Mesenchymal stem cell (in vitro differentiated cells and primary cell): Measurements from ENCODE around the gene C1RL.
"Not testable (repeated sequence)": the region's sequence is repeated elsewhere in the genome, so short reads cannot be mapped to it uniquely, and the experiment has no call there.

Experiments
- DNase-seq: peaks from one replicate; pipeline ENCODE4 v3.0.0-alpha.2; 2013
- H2AFZ ChIP-seq: one replicate; pipeline ENCODE4 v1.6.1; 2013; ENCODE audit warnings: low read depth, mild to moderate bottlenecking, control low read depth, inconsistent platforms, low read length, moderate library complexity
- H2AK5ac ChIP-seq: 2 replicates; pipeline ENCODE4 v1.6.1; 2013; ENCODE audit warnings: low read length, moderate library complexity, mild to moderate bottlenecking, inconsistent platforms; ENCODE audit not compliant: severe bottlenecking
- H2BK120ac ChIP-seq: one replicate; pipeline ENCODE4 v1.6.1; 2013; ENCODE audit warnings: low read depth, mild to moderate bottlenecking, inconsistent platforms, low read length, moderate library complexity
- H2BK12ac ChIP-seq, 2 experiments: one replicate each; pipeline ENCODE4 v1.6.1; 2013; ENCODE audit warnings: inconsistent platforms in 2 of 2, low read length in 2 of 2, mild to moderate bottlenecking in 2 of 2, moderate library complexity in 2 of 2, control low read depth in 1 of 2
- H2BK15ac ChIP-seq: one replicate; pipeline ENCODE4 v1.6.1; 2013; ENCODE audit warnings: mild to moderate bottlenecking, low read depth, inconsistent platforms; ENCODE audit not compliant: poor library complexity, severe bottlenecking
- H2BK5ac ChIP-seq: 2 replicates; pipeline ENCODE4 v1.6.1; 2013; ENCODE audit warnings: low read depth, mild to moderate bottlenecking, low read length, control low read depth, inconsistent platforms; ENCODE audit not compliant: poor library complexity, severe bottlenecking
- H3K14ac ChIP-seq, 2 experiments: one replicate each; pipeline ENCODE4 v1.6.1; 2013; ENCODE audit warnings: inconsistent platforms in 2 of 2, low read length in 2 of 2, control low read depth in 1 of 2, mild to moderate bottlenecking in 1 of 2, moderate library complexity in 1 of 2
- H3K18ac ChIP-seq, 2 experiments: one replicate each; pipeline ENCODE4 v1.6.1; 2013; ENCODE audit warnings: inconsistent platforms in 2 of 2, low read length in 2 of 2, control low read depth in 1 of 2, low read depth in 1 of 2, mild to moderate bottlenecking in 1 of 2
- H3K23ac ChIP-seq, 2 experiments: one replicate each; pipeline ENCODE4 v1.6.1; 2013; ENCODE audit warnings: inconsistent platforms in 2 of 2, low read length in 2 of 2, mild to moderate bottlenecking in 2 of 2, moderate library complexity in 2 of 2, control low read depth in 1 of 2
- H3K27ac ChIP-seq: 2 replicates; pipeline ENCODE4 v1.5.1; 2013; ENCODE audit warnings: mild to moderate bottlenecking, moderate library complexity, low read length, control low read depth, inconsistent platforms; ENCODE audit not compliant: poor library complexity, severe bottlenecking
- H3K27me3 ChIP-seq, 2 experiments: 2 replicates each; pipeline versions ENCODE4 v1.6.1 to v1.7.0; 2013; ENCODE audit warnings: low read length in 2 of 2, mild to moderate bottlenecking in 2 of 2, moderate library complexity in 2 of 2, control low read depth in 1 of 2, inconsistent platforms in 1 of 2; ENCODE audit not compliant: control insufficient read depth in 1 of 2, insufficient read depth in 1 of 2
- H3K36me3 ChIP-seq, 2 experiments: 2 replicates each; pipeline versions ENCODE4 v1.6.1 to v1.7.0; 2013; ENCODE audit warnings: low read length in 2 of 2, control low read depth in 1 of 2, inconsistent platforms in 1 of 2, low read depth in 1 of 2, mild to moderate bottlenecking in 1 of 2; ENCODE audit not compliant: insufficient read depth in 2 of 2, control insufficient read depth in 1 of 2
- H3K4ac ChIP-seq, 2 experiments: one replicate each; pipeline ENCODE4 v1.6.1; 2013; ENCODE audit warnings: inconsistent platforms in 2 of 2, low read length in 2 of 2, mild to moderate bottlenecking in 2 of 2, moderate library complexity in 2 of 2, control low read depth in 1 of 2, low read depth in 1 of 2
- H3K4me1 ChIP-seq: 2 replicates; pipeline ENCODE4 v1.6.1; 2013; ENCODE audit warnings: low read depth, low read length, control low read depth; ENCODE audit not compliant: control insufficient read depth, insufficient read depth
- H3K4me2 ChIP-seq: 2 replicates; pipeline ENCODE4 v1.6.1; 2013; ENCODE audit warnings: low read length, mild to moderate bottlenecking, inconsistent platforms; ENCODE audit not compliant: poor library complexity, severe bottlenecking
- H3K4me3 ChIP-seq, 2 experiments: 2 replicates each; pipeline versions ENCODE4 v1.5.1 to v1.7.0; 2013; ENCODE audit warnings: low read length in 2 of 2, mild to moderate bottlenecking in 2 of 2, control low read depth in 1 of 2, low read depth in 1 of 2; ENCODE audit not compliant: insufficient read depth in 1 of 2
- H3K79me1 ChIP-seq: replicated peaks from 2 replicates; pipeline ENCODE4 v1.6.1; 2013; ENCODE audit warnings: mild to moderate bottlenecking, control low read depth, low read length, inconsistent platforms; ENCODE audit not compliant: poor library complexity, severe bottlenecking
- H3K9ac ChIP-seq: 2 replicates; pipeline ENCODE4 v1.7.0; 2013; ENCODE audit warnings: mild to moderate bottlenecking, low read length, moderate library complexity
- H3K9me3 ChIP-seq: 2 replicates; pipeline ENCODE4 v1.7.0; 2013; ENCODE audit warnings: mild to moderate bottlenecking, low read length; ENCODE audit not compliant: control insufficient read depth
- H4K8ac ChIP-seq: one replicate; pipeline ENCODE4 v1.6.1; 2013; ENCODE audit warnings: inconsistent platforms, mild to moderate bottlenecking, low read length, moderate library complexity
- H4K91ac ChIP-seq: one replicate; pipeline ENCODE4 v1.6.1; 2013; ENCODE audit warnings: mild to moderate bottlenecking, low read length, inconsistent platforms
- WGBS: methylation state at CpG from one replicate; pipeline ENCODE4 v1.1.7; 2013; ENCODE audit warnings: mixed read lengths; 5-methylcytosine and 5-hydroxymethylcytosine counted together

Gene C1RL

GRCh38 chr12:7058850-7059395 is 50.1 kb downstream of the C1RL start:
- H3K4me1 ChIP-seq = peaks cover 5% of the 10 kb centered on the region
- no peak overlapping the region for H3K18ac ChIP-seq
- H2AK5ac ChIP-seq = no peak overlapping the region
- no peak overlapping the region for H2BK5ac ChIP-seq
- no peak overlapping the region for H3K23ac ChIP-seq
- no peak overlapping the region for H4K91ac ChIP-seq
- no peak overlapping the region for H2AFZ ChIP-seq
- no peaks in the 10 kb centered on the region for H3K79me1 ChIP-seq
- H3K27me3 ChIP-seq = peaks cover 0 to 28% of the 10 kb centered on the region in 2 experiments
- H2BK120ac ChIP-seq = no peak overlapping the region
- H3K14ac ChIP-seq = no peak overlapping the region
- no peak overlapping the region for H3K27ac ChIP-seq
- H2BK15ac ChIP-seq = no peak overlapping the region
- H3K4me2 ChIP-seq = no peak overlapping the region
- WGBS = 95% methylated on average over 7 of the region's 9 CpGs
- H3K9ac ChIP-seq = no peak overlapping the region
- no peak overlapping the region for H3K4me3 ChIP-seq
- no peak overlapping the region for H2BK12ac ChIP-seq
- H4K8ac ChIP-seq = no peak overlapping the region
- no peak overlapping the region for H3K4ac ChIP-seq
- H3K36me3 ChIP-seq = peaks cover 0 to 18% of the 10 kb centered on the region in 2 experiments
- H3K9me3 ChIP-seq = no peaks in the 10 kb centered on the region
- no peak for DNase-seq

DNA sequence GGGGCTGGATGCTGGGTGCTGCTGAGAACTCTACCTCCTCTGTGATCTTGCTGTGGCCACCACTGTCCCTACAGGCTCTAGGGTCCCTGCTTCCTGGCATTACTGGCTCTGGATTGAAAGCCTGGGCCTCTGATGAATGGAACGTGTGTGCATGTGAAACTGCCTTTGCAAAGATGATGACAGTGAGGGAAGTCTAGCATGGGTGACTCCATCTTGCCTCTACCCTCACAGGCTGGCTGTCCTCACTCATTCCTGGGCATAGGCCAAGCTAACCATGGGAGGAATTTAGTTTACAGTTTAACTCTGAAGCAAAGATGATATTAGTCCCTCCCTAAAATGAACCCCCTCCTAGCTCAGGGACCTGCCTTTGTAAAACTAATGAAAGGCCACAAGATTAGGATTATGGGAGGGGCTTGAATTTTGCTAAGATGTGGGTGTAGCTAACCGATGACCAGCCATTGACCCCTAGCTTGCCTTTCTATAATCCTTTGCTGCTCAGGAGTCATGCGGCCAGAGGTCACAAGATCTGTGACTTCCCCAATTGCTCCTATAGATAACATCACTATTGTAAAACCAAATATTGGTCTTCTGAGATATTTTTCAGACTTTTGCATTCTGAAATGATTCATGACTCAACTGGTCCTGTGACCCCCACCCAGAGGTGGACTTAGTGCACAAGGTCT is 50.7 kb downstream of the C1RL start:
- Histone ChIP-seq H3K9ac (no peak overlapping the region), H3K9me3 (no peaks in the 10 kb centered on the region), H3K4me2 (no peak overlapping the region), H3K14ac (no peak overlapping the region), H3K4me1 (peaks cover 5% of the 10 kb centered on the region), H4K8ac (no peak overlapping the region), H3K4ac (no peak overlapping the region), H2AK5ac (no peak overlapping the region), H2BK5ac (no peak overlapping the region), H3K18ac (peak overlapping the region in 1 of 2 experiments; percentile 78), H3K27ac (no peak overlapping the region), H4K91ac (peak overlapping the region; percentile 44), H3K27me3 (peaks cover 0 to 28% of the 10 kb centered on the region in 2 experiments), H2BK15ac (no peak overlapping the region), H2AFZ (no peak overlapping the region), H3K36me3 (peaks cover 0 to 12% of the 10 kb centered on the region in 2 experiments), H3K23ac (no peak overlapping the region), H3K4me3 (no peak overlapping the region), H2BK120ac (no peak overlapping the region), H3K79me1 (no peaks in the 10 kb centered on the region), H2BK12ac (peak overlapping the region in 1 of 2 experiments; percentile 49)
- WGBS = 97% methylated on average over 3 of the region's 3 CpGs
- DNase-seq = no peak

GRCh38 chr12:7055736-7056135 is 53.3 kb downstream of the C1RL start:
- not testable (repeated sequence) for H2BK120ac ChIP-seq, H3K36me3 ChIP-seq, H3K14ac ChIP-seq, H3K4me2 ChIP-seq, H3K23ac ChIP-seq, H3K4me3 ChIP-seq, H3K27ac ChIP-seq, H2BK12ac ChIP-seq, H3K4me1 ChIP-seq, H3K9ac ChIP-seq, H2BK5ac ChIP-seq, H3K9me3 ChIP-seq, H2BK15ac ChIP-seq, H3K4ac ChIP-seq, H4K91ac ChIP-seq, DNase-seq, H2AFZ ChIP-seq, H3K18ac ChIP-seq, H3K79me1 ChIP-seq, H2AK5ac ChIP-seq, H4K8ac ChIP-seq
- peaks cover 0 to 24% of the 10 kb centered on the region in 2 experiments for H3K27me3 ChIP-seq
- 100% methylated on average over 2 of the region's 2 CpGs for WGBS

- H4K8ac ChIP-seq = no peak overlapping the region
- H3K27me3 ChIP-seq = peaks cover 0 to 24% of the 10 kb centered on the region in 2 experiments
- DNase-seq = no peak
- H3K4me1 ChIP-seq = peaks cover 3% of the 10 kb centered on the region
- H3K4me2 ChIP-seq = no peak overlapping the region
- peak overlapping the region in 1 of 2 experiments; percentile 8 for H3K18ac ChIP-seq
- H3K9ac ChIP-seq = no peak overlapping the region
- H3K79me1 ChIP-seq = no peaks in the 10 kb centered on the region
- H2BK15ac ChIP-seq = no peak overlapping the region
- WGBS = 79% methylated on average over 2 of the region's 4 CpGs
- H2BK120ac ChIP-seq = no peak overlapping the region
- H3K4ac ChIP-seq = no peak overlapping the region
- H2AFZ ChIP-seq = no peak overlapping the region
- no peak overlapping the region for H2AK5ac ChIP-seq
- no peak overlapping the region for H3K27ac ChIP-seq
- no peak overlapping the region for H4K91ac ChIP-seq
- H3K23ac ChIP-seq = no peak overlapping the region
- no peaks in the 10 kb centered on the region for H3K36me3 ChIP-seq
- no peak overlapping the region for H3K14ac ChIP-seq
- no peaks in the 10 kb centered on the region for H3K9me3 ChIP-seq
- H2BK12ac ChIP-seq = no peak overlapping the region
- H3K4me3 ChIP-seq = no peak overlapping the region
- no peak overlapping the region for H2BK5ac ChIP-seq
Measured at GRCh38 chr12:7054925-7055324, 54.1 kb downstream of the C1RL start.
